Prostate gland (tissue), 2 donors: ENCODE results near the gene MPZL3. TPM values are rescaled to one million over a fixed set of nuclear protein-coding genes. Genes with fewer than 3 reads are reported as not detected.

Experiments used
- DNase-seq: peaks from one replicate; pipeline ENCODE4 v3.0.0-alpha.2; 2019; ENCODE audit warnings: low spot score
- H3K27ac ChIP-seq, 2 donors: fragments of 200-600 bp; sonication (generic); 2 replicates each; pipeline ENCODE4 v1.5.1; 2017 to 2019
- H3K27me3 ChIP-seq: fragments of 200-600 bp; sonication (generic); replicated peaks from 2 replicates; pipeline ENCODE4 v1.5.1; 2019; ENCODE audit not compliant: insufficient read depth
- H3K36me3 ChIP-seq, 2 donors: fragments of 200-600 bp; sonication (generic); 1 replicate in 1 of 2; 2 replicates in 1 of 2; pipeline versions ENCODE4 v1.5.1 to v1.8.1; 2017 to 2019
- H3K4me1 ChIP-seq: fragments of 200-600 bp; sonication (generic); replicated peaks from 2 replicates; pipeline ENCODE4 v1.5.1; 2019
- H3K4me3 ChIP-seq, 2 donors: fragments of 200-600 bp; sonication (generic); 2 replicates each; pipeline ENCODE4 v1.5.1; 2017 to 2019
- H3K9me3 ChIP-seq: fragments of 200-600 bp; sonication (generic); 2 replicates; pipeline ENCODE4 v1.5.1; 2017
- POLR2A ChIP-seq: fragments of 450-650 bp; IDR thresholded peaks from one replicate; pipeline ENCODE4 v1.6.1; 2016; ENCODE audit warnings: antibody characterized with exemption, mild to moderate bottlenecking
- POLR2AphosphoS5 ChIP-seq: sonication (generic); formaldehyde crosslinking; IDR thresholded peaks from one replicate; pipeline ENCODE4 v1.6.1; 2017; ENCODE audit warnings: antibody characterized with exemption
- WGBS: methylation state at CpG from one replicate; pipeline ENCODE4 v1.1.5; 2018; 5-methylcytosine and 5-hydroxymethylcytosine counted together
- intact Hi-C: fragments of 100-400 bp; cut with DNase I; formaldehyde crosslinking; loops from one replicate; pipeline ENCODE4 v1.14.2; 2022
- total RNA-seq, 2 donors: library from RNA; depleted of rRNA; stranded (reverse); fragments of >200 nt; gene quantifications; one replicate each; pipeline ENCODE4 v1.1.0, GENCODE V29; 2016
- TF ChIP-seq, protein P1 (sequence below), 4 experiments: fragments of 200-600 bp in 2 of 4; fragments of 450-650 bp in 2 of 4; sonication (generic) in 2 of 4; IDR thresholded peaks; 1 replicate in 3 of 4; 2 replicates in 1 of 4; pipeline ENCODE4 v1.5.1; 2016 to 2019; ENCODE audit warnings: antibody characterized with exemption in 4 of 4, mild to moderate bottlenecking in 2 of 4, moderate library complexity in 2 of 4

The MPZL3 gene
- total RNA-seq, 2 donors from 2014 or later: 6.2 to 13.0 TPM

DNA sequence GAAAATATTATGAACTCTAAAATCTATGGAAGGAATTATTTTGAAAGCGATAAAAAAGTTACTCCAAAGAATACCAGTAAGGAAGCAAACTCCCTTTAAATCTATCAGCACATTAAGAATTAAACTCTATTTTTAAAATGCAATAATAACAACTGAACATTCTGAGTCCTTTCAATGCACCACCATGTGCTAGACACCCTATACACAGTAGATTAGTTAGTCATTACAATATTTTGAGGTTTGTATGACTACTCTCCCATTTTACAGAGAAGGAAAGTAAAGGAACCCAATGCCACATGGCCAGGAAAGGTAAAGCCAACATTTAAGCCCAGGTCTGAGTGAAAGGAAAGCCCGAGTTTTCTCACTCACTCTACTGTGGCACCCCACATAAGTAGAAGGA, 45.1 kb downstream of the MPZL3 start:
- H3K9me3 ChIP-seq: no peaks in the 10 kb centered on the region
- TF ChIP-seq POLR2AphosphoS5 (no peak), POLR2A (no peak)
- TF ChIP-seq, protein P1, sequence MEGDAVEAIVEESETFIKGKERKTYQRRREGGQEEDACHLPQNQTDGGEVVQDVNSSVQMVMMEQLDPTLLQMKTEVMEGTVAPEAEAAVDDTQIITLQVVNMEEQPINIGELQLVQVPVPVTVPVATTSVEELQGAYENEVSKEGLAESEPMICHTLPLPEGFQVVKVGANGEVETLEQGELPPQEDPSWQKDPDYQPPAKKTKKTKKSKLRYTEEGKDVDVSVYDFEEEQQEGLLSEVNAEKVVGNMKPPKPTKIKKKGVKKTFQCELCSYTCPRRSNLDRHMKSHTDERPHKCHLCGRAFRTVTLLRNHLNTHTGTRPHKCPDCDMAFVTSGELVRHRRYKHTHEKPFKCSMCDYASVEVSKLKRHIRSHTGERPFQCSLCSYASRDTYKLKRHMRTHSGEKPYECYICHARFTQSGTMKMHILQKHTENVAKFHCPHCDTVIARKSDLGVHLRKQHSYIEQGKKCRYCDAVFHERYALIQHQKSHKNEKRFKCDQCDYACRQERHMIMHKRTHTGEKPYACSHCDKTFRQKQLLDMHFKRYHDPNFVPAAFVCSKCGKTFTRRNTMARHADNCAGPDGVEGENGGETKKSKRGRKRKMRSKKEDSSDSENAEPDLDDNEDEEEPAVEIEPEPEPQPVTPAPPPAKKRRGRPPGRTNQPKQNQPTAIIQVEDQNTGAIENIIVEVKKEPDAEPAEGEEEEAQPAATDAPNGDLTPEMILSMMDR (IDR thresholded peaks at IDR 0.05): no peak
- no peak overlapping the region for H3K27ac ChIP-seq
- WGBS: 91% methylated on average over 2 of the region's 2 CpGs
- no peaks in the 10 kb centered on the region for H3K27me3 ChIP-seq
- H3K36me3 ChIP-seq: no peaks in the 10 kb centered on the region
- intact Hi-C loops: no loop called here
- H3K4me1 ChIP-seq: no peaks in the 10 kb centered on the region
- H3K4me3 ChIP-seq: no peak overlapping the region
- DNase-seq: no peak

DNA sequence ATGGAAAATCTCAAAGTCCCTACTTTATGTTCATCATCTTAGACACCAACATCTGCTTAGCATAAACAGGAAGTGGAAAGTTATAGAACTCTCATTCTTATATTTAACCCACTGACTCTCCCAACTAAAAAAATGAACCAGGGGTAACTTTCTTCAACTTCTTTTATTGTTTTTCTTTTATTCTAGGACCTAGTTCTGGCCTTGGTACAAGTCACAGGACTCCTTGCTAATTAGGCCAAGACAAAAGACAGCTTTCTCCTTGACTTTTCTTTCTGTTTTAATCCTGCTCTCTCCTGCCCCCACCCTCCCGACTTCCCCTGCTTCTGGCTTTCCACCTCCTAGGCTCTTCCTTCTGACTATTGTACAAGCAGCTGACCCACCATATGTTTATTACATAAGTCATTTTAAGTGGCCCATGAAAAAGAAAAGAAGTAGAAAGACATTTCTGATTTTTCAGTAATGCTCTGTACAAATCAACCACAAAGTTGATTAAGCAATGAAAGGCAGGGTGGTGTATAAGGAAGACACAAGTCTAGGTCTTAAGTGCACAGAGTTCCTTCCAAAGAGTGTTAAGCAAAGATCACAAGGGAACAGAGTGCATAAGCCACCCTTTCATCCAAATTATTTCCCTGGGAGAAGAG, 45.7 kb downstream of the MPZL3 start:
- Histone ChIP-seq H3K4me3 (no peak overlapping the region), H3K4me1 (no peaks in the 10 kb centered on the region), H3K9me3 (no peaks in the 10 kb centered on the region), H3K27me3 (no peaks in the 10 kb centered on the region), H3K27ac (no peak overlapping the region), H3K36me3 (no peaks in the 10 kb centered on the region)
- DNase-seq: no peak
- TF ChIP-seq POLR2A (no peak), POLR2AphosphoS5 (no peak)
- TF ChIP-seq, protein P1 (IDR thresholded peaks at IDR 0.05): no peak
- intact Hi-C loops: no loop called here
- 59% methylated on average over 1 of the region's 1 CpG for WGBS

DNA sequence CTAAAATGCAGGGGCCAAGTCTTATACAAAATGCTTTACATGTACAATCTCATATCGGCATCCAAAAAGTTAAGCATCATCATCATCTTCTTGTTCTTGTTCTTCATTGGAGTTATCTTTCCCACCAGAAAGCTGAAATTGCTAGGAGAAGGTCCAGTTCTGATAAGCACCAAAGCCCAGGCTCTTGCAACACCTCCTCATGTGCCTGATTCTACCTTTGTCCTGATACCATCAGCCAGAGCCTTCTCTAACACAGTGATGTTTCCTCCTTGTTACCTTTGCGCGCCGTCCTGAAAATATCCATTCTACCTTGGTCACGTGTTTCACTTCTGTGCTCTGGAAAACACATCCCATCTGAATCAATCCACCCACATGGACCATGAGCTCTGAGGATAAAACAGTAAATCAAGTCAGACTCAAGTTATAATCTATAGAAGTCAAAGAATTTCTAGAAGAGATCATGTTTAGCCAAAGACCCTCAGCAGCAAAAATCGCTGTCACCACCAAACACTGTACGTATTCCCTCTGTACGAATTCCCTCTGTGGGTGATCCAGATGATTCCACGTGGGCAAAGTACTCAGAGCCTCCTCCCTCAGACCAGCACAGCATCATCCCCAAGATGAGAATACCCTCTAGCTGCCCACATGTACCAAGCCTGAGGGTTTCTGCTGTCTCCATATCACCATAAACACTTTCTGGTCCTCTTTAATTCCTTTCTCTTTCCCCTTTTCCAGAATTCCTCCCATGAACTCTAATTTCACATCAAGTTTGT, 46.4 kb downstream of the MPZL3 start:
- H3K9me3 ChIP-seq: no peaks in the 10 kb centered on the region
- no peak overlapping the region for H3K27ac ChIP-seq
- DNase-seq: no peak
- H3K36me3 ChIP-seq: no peaks in the 10 kb centered on the region
- H3K27me3 ChIP-seq: no peaks in the 10 kb centered on the region
- 93% methylated on average over 9 of the region's 9 CpGs for WGBS
- no peaks in the 10 kb centered on the region for H3K4me1 ChIP-seq
- TF ChIP-seq, protein P1 (IDR thresholded peaks at IDR 0.05): no peak
- TF ChIP-seq POLR2AphosphoS5: no peak
- TF ChIP-seq POLR2A: no peak
- intact Hi-C loops: no loop called here
- H3K4me3 ChIP-seq: no peak overlapping the region

DNA sequence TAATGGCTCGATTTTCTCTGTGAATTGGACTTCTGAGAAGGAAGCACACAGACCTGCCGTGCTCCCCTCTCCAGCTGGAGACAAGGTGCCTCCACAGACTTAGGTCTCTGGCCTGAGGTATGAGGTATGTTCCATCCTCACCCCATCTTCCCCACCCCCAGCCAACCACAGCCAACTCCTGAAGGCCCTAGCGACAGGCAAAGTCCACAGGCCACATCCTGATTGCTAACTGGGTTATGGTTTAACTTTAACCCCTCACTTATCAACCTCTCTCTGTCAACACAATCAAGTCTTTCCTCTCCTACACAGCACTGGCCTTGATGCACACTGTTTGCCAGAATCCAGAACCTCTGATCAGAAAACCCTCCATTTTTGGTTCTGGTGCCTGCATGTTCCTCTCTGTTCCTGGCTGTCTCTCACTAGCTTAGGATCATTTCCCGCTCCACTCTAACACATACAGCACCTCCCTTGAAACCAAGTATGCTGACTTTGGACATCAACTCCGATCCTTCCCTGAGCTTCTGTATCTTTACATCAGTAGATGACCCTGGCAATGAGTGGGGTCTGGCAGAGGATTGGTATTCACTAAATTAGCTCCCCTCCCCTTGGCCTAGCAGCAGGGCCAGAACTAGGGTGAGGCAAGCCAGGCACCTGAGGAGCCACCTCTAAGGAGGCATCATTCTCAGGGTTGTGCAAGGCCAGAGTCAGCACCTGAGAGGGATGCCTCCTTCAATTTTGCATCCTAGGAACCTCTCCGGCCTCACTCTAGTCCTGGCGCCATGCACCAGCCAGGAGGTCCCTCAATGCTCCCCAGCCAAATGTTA, 49.4 kb downstream of the MPZL3 start:
- Histone ChIP-seq H3K4me3 (no peak overlapping the region), H3K9me3 (no peaks in the 10 kb centered on the region), H3K27ac (no peak overlapping the region), H3K36me3 (no peaks in the 10 kb centered on the region), H3K4me1 (no peaks in the 10 kb centered on the region), H3K27me3 (no peaks in the 10 kb centered on the region)
- TF ChIP-seq POLR2AphosphoS5 (no peak), POLR2A (no peak)
- TF ChIP-seq, protein P1 (IDR thresholded peaks at IDR 0.05): no peak
- WGBS: 85% methylated on average over 7 of the region's 7 CpGs
- intact Hi-C loops: loop anchor here (5.0 kb wide), 1 partner anchor 149 kb away; no protein-coding TSS in a partner anchor
- DNase-seq: no peak
